Stimulated activated CD8-positive, alpha-beta memory T cell treated with anti-CD3 and anti-CD28 coated beads, Interleukin-15, amount 100 ng/mL, for 24 hours (primary cell): Measurements from ENCODE around the gene FOS.
"Not testable (repeated sequence)": the region's sequence is repeated elsewhere in the genome, so short reads cannot be mapped to it uniquely, and the experiment has no call there.

Experiments
- DNase-seq: peaks from one replicate; pipeline ENCODE4 v3.0.0-alpha.2; 2020; ENCODE audit warnings: low read depth

Gene FOS

DNA sequence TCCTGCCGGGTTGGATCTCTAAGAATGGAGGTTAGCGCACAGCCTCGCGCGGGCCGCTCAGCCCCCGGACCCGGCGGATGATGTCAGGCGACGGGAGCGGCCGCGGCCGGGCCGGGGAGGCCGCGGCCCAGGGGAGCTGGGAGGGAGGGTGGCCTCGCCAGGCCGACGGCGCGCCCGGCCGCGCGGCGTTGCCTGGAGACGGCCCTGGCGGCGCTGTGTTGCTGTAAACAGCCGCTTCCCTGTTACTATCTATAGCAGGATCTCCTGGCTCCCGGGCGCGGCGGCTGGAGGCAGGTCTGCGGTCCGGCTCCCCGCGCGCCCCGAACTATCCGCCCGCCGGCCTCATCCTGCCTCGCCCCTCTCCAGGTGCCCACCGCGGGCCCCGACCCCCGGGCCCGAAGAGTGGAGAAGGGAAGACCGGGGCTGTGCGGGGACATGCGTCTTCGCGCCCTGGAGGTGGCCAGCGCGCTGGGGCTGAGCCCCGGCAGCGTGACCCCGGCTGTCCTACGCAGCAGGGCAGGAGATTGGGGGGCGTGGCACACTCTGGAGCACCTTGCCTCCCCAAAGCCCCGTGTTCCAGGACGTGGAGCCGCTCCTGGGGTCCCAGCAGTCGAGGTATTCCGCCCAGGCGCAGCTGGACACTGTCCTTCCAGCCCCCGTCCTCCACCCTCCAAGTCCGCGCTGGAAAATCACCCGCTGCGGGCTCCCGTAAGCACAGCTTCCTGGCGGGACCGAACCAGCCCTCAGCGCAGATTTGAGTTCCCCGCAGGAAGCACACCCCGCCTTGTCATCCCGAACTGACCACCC, 1.4 kb upstream of the FOS start:
- DNase-seq: no peak

DNA sequence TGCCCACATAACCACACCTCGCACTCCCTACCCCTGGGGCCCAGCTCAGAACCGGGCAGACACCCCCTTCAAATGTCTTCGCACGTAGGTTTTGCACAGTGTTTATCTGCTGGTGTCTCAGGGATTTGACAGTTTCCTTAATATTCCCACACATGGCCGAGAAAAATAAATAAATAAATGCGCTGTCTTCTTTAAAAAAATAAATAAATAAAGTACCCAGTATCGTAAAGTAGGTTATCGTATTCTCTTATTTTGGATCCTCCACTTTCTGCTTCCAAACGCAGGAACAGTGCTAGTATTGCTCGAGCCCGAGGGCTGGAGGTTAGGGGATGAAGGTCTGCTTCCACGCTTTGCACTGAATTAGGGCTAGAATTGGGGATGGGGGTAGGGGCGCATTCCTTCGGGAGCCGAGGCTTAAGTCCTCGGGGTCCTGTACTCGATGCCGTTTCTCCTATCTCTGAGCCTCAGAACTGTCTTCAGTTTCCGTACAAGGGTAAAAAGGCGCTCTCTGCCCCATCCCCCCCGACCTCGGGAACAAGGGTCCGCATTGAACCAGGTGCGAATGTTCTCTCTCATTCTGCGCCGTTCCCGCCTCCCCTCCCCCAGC, 710 bp upstream of the FOS start:
- DNase-seq: no peak

DNA sequence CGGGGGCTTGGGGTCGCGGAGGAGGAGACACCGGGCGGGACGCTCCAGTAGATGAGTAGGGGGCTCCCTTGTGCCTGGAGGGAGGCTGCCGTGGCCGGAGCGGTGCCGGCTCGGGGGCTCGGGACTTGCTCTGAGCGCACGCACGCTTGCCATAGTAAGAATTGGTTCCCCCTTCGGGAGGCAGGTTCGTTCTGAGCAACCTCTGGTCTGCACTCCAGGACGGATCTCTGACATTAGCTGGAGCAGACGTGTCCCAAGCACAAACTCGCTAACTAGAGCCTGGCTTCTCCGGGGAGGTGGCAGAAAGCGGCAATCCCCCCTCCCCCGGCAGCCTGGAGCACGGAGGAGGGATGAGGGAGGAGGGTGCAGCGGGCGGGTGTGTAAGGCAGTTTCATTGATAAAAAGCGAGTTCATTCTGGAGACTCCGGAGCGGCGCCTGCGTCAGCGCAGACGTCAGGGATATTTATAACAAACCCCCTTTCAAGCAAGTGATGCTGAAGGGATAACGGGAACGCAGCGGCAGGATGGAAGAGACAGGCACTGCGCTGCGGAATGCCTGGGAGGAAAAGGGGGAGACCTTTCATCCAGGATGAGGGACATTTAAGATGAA, 630 bp downstream of the FOS start:
- no peak for DNase-seq

DNA sequence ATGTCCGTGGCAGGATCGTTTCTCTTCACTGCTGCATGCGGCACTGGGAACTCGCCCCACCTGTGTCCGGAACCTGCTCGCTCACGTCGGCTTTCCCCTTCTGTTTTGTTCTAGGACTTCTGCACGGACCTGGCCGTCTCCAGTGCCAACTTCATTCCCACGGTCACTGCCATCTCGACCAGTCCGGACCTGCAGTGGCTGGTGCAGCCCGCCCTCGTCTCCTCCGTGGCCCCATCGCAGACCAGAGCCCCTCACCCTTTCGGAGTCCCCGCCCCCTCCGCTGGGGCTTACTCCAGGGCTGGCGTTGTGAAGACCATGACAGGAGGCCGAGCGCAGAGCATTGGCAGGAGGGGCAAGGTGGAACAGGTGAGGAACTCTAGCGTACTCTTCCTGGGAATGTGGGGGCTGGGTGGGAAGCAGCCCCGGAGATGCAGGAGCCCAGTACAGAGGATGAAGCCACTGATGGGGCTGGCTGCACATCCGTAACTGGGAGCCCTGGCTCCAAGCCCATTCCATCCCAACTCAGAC, 1.2 kb downstream of the FOS start:
- no peak for DNase-seq

DNA sequence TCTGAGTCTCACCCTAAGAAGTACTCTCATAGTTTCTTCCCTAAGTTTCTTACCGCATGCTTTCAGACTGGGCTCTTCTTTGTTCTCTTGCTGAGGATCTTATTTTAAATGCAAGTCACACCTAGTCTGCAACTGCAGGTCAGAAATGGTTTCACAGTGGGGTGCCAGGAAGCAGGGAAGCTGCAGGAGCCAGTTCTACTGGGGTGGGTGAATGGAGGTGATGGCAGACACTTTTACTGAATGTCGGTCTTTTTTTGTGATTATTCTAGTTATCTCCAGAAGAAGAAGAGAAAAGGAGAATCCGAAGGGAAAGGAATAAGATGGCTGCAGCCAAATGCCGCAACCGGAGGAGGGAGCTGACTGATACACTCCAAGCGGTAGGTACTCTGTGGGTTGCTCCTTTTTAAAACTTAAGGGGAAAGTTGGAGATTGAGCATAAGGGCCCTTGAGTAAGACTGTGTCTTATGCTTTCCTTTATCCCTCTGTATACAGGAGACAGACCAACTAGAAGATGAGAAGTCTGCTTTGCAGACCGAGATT, 1.7 kb downstream of the FOS start:
- DNase-seq: no peak

DNA sequence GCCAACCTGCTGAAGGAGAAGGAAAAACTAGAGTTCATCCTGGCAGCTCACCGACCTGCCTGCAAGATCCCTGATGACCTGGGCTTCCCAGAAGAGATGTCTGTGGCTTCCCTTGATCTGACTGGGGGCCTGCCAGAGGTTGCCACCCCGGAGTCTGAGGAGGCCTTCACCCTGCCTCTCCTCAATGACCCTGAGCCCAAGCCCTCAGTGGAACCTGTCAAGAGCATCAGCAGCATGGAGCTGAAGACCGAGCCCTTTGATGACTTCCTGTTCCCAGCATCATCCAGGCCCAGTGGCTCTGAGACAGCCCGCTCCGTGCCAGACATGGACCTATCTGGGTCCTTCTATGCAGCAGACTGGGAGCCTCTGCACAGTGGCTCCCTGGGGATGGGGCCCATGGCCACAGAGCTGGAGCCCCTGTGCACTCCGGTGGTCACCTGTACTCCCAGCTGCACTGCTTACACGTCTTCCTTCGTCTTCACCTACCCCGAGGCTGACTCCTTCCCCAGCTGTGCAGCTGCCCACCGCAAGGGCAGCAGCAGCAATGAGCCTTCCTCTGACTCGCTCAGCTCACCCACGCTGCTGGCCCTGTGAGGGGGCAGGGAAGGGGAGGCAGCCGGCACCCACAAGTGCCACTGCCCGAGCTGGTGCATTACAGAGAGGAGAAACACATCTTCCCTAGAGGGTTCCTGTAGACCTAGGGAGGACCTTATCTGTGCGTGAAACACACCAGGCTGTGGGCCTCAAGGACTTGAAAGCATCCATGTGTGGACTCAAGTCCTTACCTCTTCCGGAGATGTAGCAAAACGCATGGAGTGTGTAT, 2.4 kb downstream of the FOS start:
- DNase-seq: no peak

DNA sequence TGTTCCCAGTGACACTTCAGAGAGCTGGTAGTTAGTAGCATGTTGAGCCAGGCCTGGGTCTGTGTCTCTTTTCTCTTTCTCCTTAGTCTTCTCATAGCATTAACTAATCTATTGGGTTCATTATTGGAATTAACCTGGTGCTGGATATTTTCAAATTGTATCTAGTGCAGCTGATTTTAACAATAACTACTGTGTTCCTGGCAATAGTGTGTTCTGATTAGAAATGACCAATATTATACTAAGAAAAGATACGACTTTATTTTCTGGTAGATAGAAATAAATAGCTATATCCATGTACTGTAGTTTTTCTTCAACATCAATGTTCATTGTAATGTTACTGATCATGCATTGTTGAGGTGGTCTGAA, 3.0 kb downstream of the FOS start:
- no peak for DNase-seq

DNA sequence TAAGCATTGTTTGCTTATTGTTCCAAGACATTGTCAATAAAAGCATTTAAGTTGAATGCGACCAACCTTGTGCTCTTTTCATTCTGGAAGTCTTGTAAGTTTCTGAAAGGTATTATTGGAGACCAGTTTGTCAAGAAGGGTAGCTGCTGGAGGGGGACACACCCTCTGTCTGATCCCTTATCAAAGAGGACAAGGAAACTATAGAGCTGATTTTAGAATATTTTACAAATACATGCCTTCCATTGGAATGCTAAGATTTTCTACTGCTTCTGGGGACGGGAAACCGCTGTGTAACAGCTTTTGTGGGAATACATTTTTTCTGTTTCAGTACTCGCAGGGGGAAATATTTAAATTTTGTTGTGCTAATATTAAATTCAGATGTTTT, 3.5 kb downstream of the FOS start:
- no peak for DNase-seq

DNA sequence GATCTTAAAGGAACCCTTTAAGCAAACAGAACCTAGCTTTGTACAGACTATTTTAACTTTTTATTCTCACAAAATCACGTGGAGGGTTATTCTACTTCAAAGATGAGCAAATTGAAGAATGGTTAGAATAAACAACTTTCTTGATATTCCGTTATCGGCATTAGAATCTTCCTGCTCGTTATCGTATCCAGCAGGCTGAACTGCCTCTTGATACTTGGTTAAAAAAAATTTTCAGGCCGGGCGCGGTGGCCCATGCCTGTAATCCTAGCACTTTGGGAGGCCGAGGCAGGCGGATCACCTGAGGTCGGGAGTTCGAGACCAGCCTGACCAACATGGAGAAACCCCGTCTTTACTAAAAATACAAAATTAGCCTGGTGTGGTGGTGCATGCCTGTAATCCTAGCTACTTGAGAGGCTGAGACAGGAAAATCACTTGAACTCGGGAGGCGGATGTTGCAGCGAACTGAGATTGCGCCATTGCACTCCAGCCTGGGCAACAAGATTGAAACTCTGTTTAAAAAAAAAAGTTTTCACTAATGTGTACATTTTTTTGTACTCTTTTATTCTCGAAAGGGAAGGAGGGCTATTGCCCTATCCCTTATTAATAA, 4.0 kb downstream of the FOS start:
- not testable (repeated sequence) for DNase-seq

DNA sequence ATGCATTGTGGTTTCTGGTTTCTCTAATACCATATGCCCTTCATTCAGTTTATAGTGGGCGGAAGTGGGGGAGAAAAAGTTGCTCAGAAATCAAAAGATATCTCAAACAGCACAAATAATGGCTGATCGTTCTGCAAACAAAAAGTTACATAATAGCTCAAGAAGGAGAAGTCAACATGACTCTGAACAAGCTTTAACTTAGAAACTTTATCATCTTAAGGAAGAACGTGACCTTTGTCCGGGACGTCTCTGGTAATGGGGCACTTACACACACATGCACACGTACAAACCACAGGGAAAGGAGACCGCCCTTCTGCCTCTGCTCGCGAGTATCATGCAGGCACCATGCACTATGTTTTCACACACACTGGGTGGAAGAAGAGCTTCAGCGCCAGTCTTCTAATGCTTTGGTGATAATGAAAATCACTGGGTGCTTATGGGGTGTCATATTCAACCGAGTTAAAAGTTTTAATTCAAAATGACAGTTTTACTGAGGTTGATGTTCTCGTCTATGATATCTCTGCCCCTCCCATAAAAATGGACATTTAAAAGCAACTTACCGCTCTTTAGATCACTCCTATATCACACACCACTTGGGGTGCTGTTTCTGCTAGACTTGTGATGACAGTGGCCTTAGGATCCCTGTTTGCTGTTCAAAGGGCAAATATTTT, 4.7 kb downstream of the FOS start:
- no peak for DNase-seq

DNA sequence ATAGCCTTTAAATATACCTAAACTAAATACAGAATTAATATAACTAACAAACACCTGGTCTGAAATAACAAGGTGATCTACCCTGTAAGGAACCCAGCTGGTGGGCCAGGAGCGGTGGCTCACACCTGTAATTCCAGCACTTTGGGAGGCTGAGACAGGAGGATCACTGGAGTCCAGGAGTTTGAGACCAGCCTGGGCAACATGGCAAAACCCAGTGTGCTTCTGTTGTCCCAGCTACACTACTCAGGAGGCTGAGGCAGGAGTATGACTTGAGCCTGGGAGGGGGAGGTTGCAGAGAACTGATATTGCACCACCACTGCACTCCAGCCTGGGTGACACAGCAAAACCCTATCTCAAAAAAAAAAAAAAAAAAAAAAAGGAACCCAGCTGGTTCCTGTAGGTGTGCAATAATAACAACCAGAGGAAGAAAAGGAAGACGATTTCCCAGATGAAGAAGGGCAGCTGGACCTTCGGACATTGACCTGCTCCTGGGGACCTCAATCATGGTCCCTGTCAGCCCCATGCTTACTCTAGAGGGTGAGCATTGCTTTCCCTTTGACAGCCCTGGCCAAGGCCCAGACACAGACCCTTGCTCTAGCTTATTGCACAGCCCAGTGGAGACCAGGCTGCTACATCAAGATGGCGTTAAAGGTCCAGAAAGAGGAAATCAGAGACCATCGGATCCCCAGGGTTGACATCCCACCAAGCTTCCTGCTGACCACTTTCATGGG, 5.4 kb downstream of the FOS start:
- DNase-seq: no peak

DNA sequence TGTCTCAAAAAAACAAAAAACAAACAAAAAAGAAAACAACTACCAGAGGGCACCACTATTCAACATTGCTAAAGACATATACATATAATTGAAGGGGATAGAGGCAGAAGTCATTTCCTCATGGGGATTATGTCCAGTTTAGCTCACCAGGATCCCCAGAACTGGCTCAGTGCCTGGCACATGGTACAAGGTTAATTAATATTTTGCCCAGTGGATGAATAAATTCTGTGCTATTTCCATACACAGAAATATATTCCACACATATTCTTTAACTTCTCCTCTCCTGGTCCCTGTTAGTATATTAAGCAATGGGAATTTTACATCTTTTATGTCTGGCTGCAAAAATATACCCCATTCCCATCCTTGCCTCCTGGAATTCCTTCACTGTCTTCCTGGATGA, 6.7 kb downstream of the FOS start:
- DNase-seq: no peak

DNA sequence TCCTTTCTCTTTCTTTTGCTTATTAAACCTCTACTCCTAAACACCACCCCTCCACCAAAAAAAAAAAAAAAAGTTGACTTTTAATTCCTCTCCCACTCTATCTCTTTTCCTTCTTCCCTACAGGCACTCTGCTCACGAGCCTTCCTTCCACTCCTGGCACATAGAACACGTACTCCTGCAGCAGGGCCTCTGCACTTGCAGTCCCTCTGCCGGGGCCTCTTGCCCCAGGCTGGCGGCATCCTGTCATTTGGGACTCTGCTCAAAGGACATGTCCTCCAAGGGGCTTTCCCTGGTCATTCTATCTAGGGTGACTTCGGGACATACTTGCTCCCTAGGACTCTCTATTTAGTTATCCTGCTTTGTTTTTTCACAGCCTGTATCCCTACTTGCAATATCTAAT, 7.7 kb downstream of the FOS start:
- DNase-seq: no peak

DNA sequence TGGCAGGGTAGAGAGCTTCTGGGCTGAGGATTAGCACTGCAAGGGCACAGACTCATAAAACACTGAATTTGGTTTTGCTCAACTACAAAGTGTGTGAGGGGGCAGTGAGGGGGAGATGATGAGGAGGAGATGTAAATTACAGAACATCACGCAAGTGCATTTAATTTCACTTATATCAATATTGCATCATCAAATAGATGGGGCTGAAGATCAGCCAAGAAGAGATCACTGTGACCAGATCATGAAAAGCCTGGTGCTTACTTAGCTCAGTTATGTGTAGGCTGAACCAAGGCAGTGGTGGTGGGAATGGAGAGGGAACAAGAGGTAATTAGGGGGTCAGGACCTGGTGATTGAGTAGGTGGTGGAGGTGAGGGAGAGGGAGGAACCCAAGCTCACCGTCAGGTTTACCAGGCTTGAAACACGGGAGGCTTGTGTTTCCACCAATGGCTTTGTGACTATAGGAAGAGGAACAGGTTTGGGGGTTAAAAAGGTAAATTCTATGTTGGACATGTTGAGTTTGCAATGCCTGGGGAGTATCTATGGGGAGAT, 11.3 kb downstream of the FOS start:
- no peak for DNase-seq

DNA sequence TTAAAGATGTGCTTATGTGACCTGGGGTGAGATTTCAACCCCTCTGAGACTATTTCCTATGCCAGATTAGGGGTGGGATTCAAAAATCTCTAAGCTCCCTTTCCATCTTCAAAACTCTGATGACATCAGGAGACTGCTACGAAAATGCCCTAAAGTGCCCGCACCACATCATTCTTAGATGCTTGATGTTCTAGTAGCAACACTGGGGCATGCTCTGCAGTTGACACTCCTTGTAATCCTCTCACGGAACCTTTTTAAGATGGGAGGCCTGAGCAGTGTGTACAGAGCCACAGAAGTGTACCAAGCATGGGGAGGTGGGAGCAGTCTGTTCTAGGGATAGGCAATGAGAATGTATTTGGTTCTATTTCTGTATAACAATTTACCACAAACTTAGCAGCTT, 12.2 kb downstream of the FOS start:
- DNase-seq: no peak

DNA sequence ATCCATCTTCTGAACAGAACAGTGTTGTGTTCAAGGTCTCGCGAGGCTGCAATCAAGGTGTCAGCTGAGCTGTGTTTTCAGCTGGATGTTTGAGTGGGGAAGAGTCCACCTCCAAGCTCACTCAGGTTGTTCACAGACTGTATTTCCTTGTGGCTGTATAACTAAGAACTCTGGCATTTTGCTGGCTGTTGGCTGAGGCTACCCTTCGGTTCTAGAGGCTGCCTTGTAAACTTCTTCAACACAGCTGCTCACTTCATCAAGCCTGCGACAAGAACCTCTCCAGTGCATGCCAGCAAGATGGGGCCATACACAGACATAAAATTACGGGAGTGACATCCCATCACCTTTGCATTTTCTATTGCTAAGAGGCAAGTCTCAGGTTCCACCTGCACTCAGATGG, 12.7 kb downstream of the FOS start:
- DNase-seq: no peak

DNA sequence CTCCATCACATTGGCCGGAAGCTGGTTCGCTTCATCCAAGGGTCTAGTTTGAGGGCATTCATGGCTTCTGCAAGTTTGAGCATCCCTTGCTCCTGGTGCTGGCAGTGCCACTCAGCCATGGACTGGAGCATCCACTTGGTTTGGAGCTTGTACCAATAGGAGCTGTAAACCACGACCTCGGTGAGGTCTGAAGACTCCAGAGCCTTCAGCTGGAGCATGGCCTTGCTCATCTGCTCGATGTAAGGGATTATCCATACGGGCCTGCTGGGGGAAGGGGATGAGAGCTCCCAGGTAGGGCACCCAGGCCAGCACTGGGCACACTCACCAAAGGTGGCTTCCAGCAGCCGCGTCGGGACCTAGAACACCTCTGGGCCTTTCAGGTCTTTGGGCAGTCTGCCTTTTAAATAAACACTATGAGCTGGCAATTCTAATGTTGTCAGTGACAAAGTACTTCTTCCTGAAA, 13.5 kb downstream of the FOS start:
- DNase-seq: no peak

DNA sequence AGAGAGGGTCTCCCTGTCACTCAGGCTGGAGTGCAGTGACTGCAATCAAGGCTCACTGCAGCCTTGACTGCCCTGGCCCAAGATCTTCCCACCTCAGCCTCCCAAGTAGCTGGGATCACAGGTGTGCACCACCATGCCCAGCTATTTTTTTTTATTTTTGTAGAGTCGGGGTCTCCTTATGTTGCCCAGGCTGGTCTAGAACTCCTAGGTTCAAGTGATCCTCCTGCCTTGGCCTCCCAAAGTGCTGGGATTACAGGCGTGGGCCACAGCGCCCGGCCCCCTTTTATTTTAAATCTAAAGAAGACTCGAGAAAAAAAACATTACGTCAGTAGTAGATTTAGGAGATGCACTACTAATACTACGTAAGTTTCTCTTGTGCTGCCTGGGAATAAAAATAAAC, 14.3 kb downstream of the FOS start:
- DNase-seq: no peak

DNA sequence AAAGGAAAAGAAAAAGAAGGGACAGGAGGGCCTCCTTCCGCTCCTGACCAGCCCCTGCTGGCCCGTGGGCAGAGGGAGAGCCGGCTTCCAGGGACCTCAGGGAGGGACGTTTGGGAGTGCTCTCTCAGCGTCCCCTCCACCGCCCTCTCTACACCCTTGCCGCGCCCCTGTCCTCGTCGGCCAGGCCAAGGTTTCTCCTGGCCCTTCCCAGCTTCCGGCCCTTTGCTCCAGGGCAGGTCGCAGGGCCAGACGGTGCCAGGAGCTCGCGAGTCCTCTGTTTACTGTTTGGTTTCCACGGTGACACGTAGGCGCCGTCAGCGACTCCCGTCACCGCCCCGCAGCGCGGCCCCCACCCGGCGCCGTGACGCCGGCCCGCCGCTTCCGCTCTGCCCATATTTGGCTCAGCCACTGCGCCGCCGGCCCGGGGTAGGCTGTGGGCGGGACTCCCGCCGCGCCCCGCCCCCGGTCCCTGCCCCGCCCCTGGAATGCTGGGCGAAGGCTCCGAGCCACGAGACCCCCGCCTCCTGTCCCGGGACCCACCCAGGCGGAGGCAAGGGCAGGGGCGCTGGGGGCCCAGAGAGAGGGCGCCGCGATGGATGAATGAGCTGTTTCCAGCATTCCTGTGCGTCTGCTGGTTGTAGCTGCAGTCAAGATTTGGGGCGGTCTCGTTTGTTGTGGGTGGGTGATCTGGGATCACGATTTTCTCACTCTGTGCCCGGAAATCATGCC, 15.5 kb downstream of the FOS start:
- DNase-seq: peak; percentile 91

DNA sequence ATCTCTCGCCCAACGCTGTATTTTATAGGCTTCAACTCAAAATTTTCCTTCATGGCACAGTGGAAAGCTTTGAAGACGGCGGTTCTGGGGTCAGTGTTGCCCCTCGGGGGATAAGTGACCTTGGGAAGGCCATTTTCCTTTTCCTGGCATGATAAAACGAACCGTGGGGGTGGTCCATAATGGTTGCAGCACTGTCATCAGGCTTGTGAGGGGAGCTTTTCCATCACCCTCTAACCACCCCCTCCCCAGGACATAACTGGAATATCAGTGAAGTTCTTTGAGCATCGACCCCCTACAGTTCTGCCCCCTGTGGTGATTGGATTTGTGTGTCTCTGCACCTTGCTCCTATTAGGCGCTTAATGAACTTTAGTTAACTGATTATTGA, 16.0 kb downstream of the FOS start:
- no peak for DNase-seq
